Fibroblast of lung (primary cell): Measurements from ENCODE around the gene SLF2.

Source experiments
- CTCF ChIP-seq, 2 donors: IDR thresholded peaks in 1 of 2; conservative IDR thresholded peaks in 1 of 2; 1 replicate in 1 of 2; 2 replicates in 1 of 2; pipeline ENCODE4 v1.5.1; 2011 to 2012; ENCODE audit warnings: low read length in 2 of 2, control low read depth in 1 of 2, inconsistent platforms in 1 of 2, low read depth in 1 of 2, mild to moderate bottlenecking in 1 of 2
- EZH2 ChIP-seq: IDR thresholded peaks from 2 replicates; pipeline ENCODE4 v1.5.1; 2012; ENCODE audit warnings: low read length, control low read depth, mild to moderate bottlenecking; ENCODE audit errors: missing control alignments

GRCh38 chr10:100978901-100979195, 66.1 kb downstream of the SLF2 start:
- TF ChIP-seq CTCF (conservative IDR thresholded peaks at IDR 0.05 in 1 of 2, IDR thresholded peaks at IDR 0.05 in 1 of 2; ENCODE audit: low read depth in 1 of 2, low read length in 2 of 2) = no peak
- TF ChIP-seq EZH2 = no peak
